Stimulated activated CD8-positive, alpha-beta memory T cell treated with anti-CD3 and anti-CD28 coated beads, Interleukin-15, amount 100 ng/mL, for 4 hours (primary cell): Measurements from ENCODE around the gene SERF1B.
"Not testable (repeated sequence)": the region's sequence is repeated elsewhere in the genome, so short reads cannot be mapped to it uniquely, and the experiment has no call there.

Source experiments
- DNase-seq, 2 donors: peaks; one replicate each; pipeline ENCODE4 v3.0.0-alpha.2; 2020; ENCODE audit warnings: low read depth in 2 of 2

The SERF1B gene

DNA sequence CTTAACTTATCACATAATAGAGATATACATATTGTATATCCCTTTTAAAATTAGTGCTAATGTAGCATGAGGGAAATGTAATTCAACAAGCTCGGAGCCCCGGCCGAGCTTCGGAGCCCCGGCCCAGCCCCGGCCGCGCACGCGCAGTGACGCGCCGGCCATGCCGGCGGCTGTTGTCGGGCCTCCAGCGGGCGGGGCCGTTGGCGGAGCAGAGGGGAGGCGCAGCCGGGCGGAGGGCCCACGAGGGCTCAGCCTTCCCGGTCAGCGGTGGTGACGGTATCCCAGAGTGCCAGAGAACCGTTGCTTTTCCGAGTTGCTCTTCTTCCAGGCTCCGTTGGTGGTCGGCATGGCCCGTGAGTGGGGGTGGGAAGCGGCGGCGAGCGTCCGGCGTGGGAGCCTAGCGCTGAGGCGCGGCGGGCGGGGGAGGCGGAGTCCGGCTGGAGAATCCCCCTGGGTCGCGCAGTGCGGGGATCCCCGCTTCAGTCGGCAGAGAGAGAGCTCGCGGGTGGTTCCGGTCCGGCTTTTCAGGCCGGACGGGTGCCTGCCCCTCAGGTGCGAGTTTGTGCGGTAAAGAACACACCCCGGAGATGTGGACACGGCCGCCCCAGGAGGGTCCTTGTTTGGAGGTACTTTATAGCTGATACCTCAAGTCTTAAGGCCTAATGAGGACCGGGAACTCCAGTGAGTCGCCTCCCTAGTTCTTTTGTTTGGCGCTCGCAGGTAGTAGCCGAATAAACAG lies at the start of gene SERF1B:
SERF1B (plus strand) TSS at position 146 of the 739 bp plus-strand sequence; CDS start at position 347, 201 bp downstream.
- not testable (repeated sequence) for DNase-seq

DNA sequence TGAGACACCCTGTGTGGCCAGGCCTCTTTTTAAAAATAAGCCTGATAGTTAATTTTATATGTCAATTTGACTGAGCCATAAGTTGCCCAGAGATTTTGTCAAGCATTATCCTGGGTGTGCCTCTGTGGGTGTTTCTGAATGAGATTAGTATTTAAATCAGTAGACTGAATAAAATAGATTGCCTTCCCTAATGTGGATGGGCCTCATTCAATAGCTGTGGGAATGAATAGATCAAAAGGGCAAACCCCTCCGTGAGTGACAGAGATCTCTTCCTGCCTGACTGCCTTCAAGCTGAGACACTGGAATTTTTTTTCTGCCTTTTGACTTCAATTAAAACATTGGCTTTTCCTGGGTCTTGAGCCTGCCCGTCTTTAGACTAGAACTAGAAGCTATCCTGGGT lies 33.3 kb upstream of the SERF1B start:
- not testable (repeated sequence) for DNase-seq

GRCh38 chr5:69995535-69995934 lies 29.5 kb upstream of the SERF1B start:
- DNase-seq, result not testable (repeated sequence)

GRCh38 chr5:70020660-70021059 lies 4.4 kb upstream of the SERF1B start:
- not testable (repeated sequence) for DNase-seq

DNA sequence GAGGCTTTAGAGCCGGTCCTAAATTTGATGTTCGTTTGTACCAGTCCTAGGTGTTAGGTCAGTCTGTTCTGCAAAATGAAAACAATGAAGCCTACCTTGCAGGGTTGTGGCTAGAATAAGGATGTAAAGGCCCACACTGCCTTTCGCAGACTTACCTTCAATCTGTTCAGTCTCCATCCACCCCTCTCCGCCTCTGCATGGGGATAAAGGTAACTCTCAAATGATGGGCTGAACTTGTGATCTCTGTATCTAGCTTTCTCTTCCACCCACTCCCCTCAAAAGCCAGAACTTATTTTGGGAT lies 744 bp downstream of the SERF1B start:
- DNase-seq, result not testable (repeated sequence)

DNA sequence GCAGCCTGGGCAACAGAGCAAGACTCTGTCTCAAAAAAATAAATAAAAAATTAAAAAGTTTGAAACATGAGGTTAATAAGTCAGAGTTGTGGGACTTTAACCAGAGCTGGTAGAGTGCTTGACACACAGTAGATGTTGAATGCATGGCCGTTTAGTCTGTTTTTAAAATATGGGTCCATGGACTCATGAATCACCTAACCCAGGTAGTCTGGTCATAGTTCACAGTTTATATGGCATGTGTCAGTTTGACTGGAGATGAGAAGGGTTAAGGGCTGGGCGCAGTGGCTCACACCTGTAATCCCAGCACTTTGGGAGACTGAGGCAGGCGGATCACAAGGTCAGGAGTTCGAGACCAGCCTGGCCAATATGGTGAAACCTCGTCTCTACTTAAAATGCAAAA lies 6.2 kb downstream of the SERF1B start:
- DNase-seq, result not testable (repeated sequence)

- DNase-seq, result not testable (repeated sequence)
Measured at GRCh38 chr5:70041411-70041810, 16.4 kb downstream of the SERF1B start.

DNA sequence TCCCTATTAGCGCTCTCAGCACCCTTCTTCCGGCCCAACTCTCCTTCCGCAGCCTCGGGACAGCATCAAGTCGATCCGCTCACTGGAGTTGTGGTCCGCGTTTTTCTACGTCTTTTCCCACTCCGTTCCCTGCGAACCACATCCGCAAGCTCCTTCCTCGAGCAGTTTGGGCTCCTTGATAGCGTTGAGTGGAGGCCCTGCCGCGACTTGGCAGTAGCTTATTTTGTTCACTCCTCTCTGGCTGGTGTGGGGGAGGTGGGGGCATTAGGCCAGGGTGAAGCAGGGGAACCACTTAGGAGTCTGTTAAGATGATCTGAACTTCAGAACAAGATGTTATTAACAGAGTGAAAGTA lies 24.7 kb downstream of the SERF1B start:
- DNase-seq, result not testable (repeated sequence)

- not testable (repeated sequence) for DNase-seq
Measured at GRCh38 chr5:70056289-70056942, 31.4 kb downstream of the SERF1B start.

- DNase-seq, result not testable (repeated sequence)
Measured at GRCh38 chr5:70057140-70057539, 32.1 kb downstream of the SERF1B start.

DNA sequence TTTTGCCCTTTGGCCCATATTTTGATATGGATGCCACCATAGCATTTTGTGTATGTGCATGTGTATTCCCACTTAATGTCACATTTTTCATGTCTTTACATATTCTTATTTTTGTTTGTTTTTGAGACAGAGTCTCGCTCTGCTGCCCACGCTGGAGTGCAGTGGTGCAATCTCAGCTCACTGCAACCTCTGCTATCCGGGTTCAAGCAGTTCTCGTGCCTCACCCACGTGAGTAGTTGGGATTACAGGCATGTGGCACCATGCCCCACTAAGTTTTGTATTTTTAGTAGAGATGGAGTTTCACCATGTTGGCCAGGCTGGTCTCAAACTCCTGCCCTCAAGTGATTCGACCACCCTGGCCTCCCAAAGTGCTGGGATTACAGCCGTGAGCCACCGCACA lies 52.6 kb downstream of the SERF1B start:
- DNase-seq, result not testable (repeated sequence)

- DNase-seq, result not testable (repeated sequence)
Measured at GRCh38 chr5:70088907-70089464, 63.9 kb downstream of the SERF1B start.

DNA sequence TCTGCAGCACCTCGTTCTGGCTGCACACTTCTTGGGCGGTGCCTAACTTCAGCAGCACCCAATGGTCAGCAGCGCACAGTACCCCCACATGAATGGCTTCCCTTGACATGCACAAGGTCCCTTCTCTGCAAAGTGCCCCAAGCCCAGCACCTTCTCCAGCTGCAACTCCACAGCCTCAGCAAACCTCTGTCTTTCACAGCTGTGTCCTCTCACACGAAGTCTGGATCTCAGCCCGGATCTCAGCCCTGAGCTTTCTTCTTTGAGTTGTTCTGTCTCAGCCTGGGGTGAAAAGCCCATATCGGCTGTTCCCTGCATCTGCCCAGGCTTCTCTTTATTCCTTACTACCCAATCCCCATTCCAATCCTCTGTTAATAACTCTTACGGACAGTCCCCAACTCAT lies 66.7 kb downstream of the SERF1B start:
- DNase-seq, result not testable (repeated sequence)
